Ishikawa (cell line): ENCODE data around the gene PARD3B.

Source experiments
- CEBPB ChIP-seq: IDR thresholded peaks from 2 replicates; pipeline ENCODE4 v1.6.1; 2012
- EGR1 ChIP-seq: IDR thresholded peaks from 2 replicates; pipeline ENCODE4 v1.6.1; 2012
- EP300 ChIP-seq: IDR thresholded peaks from 2 replicates; pipeline ENCODE4 v1.6.1; 2012; ENCODE audit warnings: borderline replicate concordance
- FOXM1 ChIP-seq: IDR thresholded peaks from 2 replicates; pipeline ENCODE4 v1.6.1; 2012; ENCODE audit warnings: low read depth, borderline replicate concordance
- RAD21 ChIP-seq: IDR thresholded peaks from 2 replicates; pipeline ENCODE4 v1.6.1; 2012; ENCODE audit warnings: low read depth
- TAF1 ChIP-seq: IDR thresholded peaks from 2 replicates; pipeline ENCODE4 v1.6.1; 2012; ENCODE audit warnings: low read depth, mild to moderate bottlenecking
- TCF12 ChIP-seq: IDR thresholded peaks from 2 replicates; pipeline ENCODE4 v1.6.1; 2012; ENCODE audit warnings: low read depth
- TEAD4 ChIP-seq: IDR thresholded peaks from 2 replicates; pipeline ENCODE4 v1.6.1; 2012
- YY1 ChIP-seq: IDR thresholded peaks from 2 replicates; pipeline ENCODE4 v1.6.1; 2012; ENCODE audit warnings: low read depth
- ZBTB7A ChIP-seq: IDR thresholded peaks from 2 replicates; pipeline ENCODE4 v1.6.1; 2012; ENCODE audit warnings: low read depth
- TF ChIP-seq, protein P1 (sequence below): IDR thresholded peaks from 2 replicates; pipeline ENCODE4 v1.6.1; 2012
- TF ChIP-seq, protein P2 (sequence below): IDR thresholded peaks from 2 replicates; pipeline ENCODE4 v1.6.1; 2012; ENCODE audit warnings: low read depth, mild to moderate bottlenecking

DNA sequence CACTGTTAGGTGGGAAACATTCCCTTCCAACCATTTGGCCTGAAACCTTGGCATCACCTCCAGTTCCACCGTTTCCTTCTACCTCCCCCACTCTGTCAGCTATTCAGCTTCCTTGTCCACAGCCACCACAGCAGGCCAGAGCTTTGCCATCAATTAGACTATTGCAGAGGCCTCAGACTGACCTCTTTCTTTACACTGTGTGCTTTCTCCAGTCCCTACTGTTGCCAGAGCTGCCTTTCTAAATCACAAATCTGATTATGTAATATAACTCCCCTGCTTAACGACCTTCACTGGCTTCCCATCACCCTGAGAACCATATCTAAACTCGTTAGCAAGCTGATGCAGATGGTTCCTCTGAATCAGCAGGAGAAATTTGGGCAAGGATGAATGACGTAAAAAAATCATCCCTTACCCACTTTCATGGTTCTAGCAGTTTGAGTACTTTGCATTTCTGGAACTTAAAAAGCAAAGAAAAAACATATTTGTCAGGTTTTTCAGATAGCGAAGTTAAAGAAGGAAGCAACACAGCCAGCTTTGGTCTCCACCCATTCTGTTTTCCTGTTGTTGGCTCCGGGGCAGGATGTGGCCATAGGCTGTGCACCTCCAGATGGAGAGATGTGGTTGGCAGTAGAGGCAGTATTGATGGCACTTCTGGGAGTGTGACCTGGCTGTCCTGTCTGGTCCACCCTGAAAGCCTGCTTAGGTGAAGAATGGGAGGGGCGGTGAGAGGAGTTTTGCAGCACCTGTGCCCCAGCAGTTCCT lies 422.1 kb downstream of the PARD3B start:
- no peak for TF ChIP-seq YY1
- no peak for TF ChIP-seq TCF12
- TF ChIP-seq FOXM1: no peak
- no peak for TF ChIP-seq TEAD4
- TF ChIP-seq RAD21: no peak
- no peak for TF ChIP-seq CEBPB
- TF ChIP-seq EGR1: no peak
- TF ChIP-seq EP300: no peak
- TF ChIP-seq, protein P1, sequence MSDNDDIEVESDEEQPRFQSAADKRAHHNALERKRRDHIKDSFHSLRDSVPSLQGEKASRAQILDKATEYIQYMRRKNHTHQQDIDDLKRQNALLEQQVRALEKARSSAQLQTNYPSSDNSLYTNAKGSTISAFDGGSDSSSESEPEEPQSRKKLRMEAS: no peak
- TF ChIP-seq, protein P2, sequence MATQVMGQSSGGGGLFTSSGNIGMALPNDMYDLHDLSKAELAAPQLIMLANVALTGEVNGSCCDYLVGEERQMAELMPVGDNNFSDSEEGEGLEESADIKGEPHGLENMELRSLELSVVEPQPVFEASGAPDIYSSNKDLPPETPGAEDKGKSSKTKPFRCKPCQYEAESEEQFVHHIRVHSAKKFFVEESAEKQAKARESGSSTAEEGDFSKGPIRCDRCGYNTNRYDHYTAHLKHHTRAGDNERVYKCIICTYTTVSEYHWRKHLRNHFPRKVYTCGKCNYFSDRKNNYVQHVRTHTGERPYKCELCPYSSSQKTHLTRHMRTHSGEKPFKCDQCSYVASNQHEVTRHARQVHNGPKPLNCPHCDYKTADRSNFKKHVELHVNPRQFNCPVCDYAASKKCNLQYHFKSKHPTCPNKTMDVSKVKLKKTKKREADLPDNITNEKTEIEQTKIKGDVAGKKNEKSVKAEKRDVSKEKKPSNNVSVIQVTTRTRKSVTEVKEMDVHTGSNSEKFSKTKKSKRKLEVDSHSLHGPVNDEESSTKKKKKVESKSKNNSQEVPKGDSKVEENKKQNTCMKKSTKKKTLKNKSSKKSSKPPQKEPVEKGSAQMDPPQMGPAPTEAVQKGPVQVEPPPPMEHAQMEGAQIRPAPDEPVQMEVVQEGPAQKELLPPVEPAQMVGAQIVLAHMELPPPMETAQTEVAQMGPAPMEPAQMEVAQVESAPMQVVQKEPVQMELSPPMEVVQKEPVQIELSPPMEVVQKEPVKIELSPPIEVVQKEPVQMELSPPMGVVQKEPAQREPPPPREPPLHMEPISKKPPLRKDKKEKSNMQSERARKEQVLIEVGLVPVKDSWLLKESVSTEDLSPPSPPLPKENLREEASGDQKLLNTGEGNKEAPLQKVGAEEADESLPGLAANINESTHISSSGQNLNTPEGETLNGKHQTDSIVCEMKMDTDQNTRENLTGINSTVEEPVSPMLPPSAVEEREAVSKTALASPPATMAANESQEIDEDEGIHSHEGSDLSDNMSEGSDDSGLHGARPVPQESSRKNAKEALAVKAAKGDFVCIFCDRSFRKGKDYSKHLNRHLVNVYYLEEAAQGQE: no peak
- TF ChIP-seq TAF1: no peak
- no peak for TF ChIP-seq ZBTB7A
